ENCODE data around the gene BCKDHA.
A peak's percentile ranks its signal among the peaks of the same experiment; 100 is the strongest.

BCKDHA gene

GRCh38 chr19:41452584-41453275, 55.1 kb downstream of the BCKDHA start:
- DNase-seq: no peak

GRCh38 chr19:41455936-41456335, 58.3 kb downstream of the BCKDHA start:
- no peak for DNase-seq

DNA sequence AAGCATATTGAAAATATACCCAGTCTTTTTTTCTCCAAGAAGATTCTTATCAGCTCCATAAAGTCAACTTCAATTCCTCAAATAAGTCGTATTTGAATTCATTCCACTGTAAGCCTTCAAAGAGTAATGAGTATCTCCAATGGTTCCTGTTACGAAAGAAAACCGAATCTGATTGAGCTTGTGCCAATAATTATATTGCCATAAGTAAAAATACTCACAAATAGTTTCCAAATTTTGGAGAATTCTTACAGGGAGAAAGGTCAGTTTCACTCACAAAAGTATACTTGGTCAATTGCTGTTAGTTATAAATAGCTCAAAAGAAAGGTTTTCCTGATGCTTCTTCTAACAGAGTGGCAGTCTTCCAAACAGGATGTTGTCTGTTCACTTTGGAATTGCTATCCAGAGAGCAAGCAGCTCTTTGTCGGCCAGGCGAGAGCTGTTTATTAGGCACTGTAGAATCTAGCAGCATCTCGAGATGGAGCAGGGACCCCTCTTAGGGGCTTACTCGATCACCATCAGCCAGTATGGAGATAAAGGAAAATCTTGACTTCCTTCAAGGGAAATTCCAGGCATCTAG, 58.8 kb downstream of the BCKDHA start:
- no peak for DNase-seq

DNA sequence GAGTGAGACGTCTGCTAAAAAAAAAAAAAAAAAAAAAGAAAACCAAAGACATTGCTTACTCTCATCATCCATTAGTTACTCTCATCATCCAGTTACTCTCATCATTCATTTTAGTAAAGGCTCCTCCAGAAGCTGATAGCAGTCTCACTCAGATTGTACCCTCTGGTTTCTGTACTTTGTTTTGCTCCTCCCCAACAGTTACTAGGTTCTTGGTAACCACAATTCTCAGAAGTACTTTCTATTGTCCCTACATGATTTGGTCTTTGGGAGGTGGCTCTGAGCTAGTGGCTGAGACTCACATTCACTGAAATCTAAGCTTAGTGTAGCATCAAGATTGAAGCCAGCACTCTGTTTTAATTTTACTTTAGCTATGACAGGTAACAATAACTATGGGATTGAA, 59.6 kb downstream of the BCKDHA start:
- peak; percentile 38 for DNase-seq

DNA sequence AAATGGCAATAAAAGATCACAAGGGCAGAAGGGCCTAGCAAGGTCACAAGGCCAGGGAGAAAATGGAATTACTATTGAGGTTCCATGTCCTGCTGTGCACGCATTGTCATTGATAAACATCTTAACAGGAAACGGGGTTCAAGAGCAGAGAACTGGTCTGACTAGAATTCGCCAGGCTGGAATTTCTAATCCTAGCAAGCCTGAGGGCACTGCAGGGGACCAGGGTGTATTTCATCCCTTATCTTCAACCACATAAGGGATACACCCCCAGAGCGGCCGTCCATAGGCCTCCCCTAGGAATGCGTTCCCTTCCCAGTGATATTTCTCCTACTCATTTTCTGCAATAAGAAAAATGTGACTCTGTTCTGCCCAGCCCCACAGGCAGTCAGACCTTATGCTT, 64.9 kb downstream of the BCKDHA start:
- no peak for DNase-seq

- DNase-seq: peak; percentile 43
These were observed 65.9 kb downstream of the BCKDHA start for GRCh38 chr19:41463257-41464256.
